NOMO-1 treated with DMSO at 0.1 percent for 48 hours (cell line): ENCODE measurements around the gene FAM217A.

Source experiments
- DNase-seq: peaks from one replicate; lab custom pipeline; 2025; ENCODE audit not compliant: unreplicated experiment; lab: John Stamatoyannopoulos, UW

Gene FAM217A

DNA sequence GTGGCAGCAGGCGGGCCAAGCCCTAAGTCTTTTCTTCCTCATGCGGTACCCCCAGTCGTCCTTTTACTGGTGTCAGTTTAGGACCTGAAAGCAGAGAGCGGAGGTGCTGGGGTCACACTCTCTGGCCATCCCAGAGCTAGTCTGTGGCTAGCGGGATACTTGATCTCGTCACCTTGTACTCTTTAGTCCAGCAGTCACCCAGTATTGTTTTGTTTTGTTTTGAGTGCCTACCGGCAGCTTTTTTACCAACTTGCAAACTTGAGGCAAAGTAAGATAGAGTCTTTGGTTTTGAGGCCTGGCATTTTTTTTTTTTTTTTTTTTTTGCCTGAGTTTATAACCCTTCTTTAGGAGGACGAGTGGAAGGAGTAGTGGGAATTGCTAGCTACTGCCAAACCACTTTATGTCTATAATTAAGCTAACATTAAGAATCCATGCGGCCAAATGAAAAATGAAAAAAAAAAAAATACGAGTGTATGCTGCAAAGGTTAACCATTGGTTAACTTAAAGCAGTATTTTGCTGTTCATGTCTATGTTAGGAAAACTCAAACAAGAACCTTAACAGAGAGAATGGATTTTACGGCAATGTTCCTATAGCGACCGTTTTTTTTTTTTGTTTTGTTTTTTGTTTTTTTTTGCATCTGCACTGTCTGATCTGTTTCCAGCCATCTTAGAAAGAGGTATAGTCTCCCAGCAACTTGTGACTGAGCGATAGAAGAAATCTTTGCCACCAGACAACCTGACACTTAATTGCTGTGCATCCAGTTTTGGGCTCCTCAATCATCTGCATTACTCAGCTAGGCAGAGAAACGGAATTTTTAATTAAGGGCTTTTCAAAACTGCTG is 56.9 kb downstream of the FAM217A start:
- peak; percentile 7 for DNase-seq

DNA sequence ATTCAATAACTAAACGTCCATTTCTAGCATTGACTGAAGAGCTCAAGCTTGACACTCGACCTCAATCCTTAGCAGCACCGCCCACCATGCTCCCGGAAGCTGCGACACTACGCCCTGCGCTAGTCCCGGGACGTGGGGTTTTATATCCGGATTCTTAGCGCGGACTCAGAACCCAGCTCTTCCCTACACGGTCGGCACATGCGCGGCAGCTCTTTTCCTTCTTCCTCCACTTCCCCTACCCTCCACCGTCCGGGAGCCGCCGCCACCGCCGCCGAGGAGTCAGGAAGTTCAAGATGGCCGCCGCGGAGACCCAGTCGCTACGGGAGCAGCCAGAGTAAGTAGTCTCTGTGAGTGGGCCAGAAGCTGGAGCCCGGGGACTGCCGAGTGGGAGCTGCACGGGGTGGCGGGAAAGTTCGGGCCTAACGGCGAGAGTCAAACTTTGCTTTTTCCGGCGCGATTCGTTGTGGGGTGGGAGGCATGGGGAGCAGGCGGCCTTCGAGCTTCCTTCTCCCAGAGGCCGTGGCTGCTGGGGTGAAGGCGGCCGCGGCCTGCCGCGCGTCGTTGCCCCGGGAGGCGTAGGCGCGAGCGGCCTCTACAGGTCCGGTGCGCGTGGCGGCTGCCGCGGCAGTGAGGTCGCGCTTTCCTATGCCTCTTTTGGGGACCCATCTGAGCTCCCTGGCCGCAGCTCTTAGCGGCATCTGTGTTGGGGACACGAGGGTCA is 57.6 kb downstream of the FAM217A start:
- peak; percentile 92 for DNase-seq

- DNase-seq, result no peak
These were observed 58.2 kb downstream of the FAM217A start for GRCh38 chr6:4020822-4021132.

DNA sequence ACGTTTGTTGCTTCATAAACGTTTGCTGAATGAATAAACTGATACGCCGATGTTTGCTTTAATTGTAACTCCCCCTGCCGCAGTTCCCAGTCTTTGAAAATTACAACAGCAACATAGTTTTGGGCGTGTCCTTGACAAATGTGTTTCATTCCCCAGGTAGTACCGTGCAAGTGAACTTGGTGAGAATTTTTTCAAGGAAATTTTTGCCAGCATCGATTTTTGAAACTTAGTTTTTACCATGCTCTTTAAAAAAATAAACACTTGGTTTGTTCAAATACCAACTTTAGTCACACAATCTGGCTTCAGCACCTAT is 60.1 kb downstream of the FAM217A start:
- DNase-seq, result no peak
